GM18517 (cell line): ENCODE data around the gene GRIN3B.

Source experiments
- ATAC-seq: cut with Tn5 transposase; IDR thresholded peaks from one replicate; pipeline ENCODE4 v1.9.1; 2021; ENCODE audit warnings: mild to moderate bottlenecking, moderate library complexity; ENCODE audit not compliant: unreplicated experiment

Gene GRIN3B

DNA sequence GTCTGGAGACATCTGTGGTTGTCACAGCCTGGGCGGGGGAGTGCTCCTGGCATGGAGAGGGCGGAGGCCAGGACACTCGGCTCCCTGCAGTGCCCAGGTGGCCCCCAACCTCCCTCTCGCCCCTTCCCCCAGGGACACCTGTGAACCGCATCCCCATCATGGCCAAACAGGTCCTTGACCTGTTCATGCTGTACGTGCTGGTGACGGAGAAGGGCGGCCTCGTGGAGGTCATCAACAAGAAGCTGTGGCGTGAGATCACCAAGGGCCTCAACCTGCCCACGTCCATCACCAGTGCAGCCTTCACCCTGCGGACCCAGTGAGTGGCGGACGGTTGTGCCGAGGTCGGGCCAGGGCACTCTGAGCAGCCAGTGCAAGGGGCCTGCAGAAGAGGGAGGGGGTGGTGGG lies 36.1 kb upstream of the GRIN3B start:
- ATAC-seq: no peak

DNA sequence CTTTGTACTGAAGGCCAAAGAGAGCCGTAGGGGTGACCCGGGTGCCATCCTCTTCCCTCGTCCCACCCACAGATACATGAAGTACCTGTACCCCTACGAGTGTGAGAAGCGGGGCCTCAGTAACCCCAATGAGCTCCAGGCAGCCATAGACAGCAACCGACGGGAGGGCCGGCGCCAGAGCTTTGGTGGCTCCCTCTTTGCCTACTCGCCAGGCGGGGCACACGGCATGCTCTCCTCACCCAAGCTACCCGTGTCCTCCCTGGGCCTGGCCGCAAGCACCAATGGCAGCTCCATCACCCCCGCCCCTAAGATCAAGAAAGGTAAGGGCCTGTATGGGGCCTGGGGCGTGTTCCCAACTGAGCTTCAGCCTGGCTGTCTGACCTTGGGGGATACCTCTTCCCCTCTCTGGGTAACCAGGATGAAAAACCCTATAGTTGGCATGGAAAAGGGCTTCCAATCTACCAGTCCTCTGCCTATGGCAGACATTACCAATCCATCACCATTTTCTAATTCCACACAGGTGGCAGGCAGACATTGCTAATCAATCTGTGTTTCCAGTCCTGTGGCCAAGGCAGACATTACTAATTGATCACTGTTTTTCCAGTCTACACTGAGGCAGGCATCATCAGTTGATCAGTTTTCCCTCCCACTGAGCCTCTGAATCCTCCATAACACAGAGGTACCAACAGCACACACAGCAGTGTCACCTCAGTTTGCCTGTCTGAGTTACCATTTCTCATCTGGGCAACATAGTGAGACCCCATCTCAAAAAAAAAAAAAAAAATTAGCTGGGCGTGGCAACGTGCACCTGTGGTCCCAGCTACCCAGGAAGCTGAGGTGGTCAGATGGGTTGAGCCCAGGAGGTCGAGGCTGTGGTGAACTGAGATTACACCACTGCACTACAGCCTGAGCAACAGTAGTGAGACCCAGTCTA lies 35.2 kb upstream of the GRIN3B start:
- no peak for ATAC-seq

DNA sequence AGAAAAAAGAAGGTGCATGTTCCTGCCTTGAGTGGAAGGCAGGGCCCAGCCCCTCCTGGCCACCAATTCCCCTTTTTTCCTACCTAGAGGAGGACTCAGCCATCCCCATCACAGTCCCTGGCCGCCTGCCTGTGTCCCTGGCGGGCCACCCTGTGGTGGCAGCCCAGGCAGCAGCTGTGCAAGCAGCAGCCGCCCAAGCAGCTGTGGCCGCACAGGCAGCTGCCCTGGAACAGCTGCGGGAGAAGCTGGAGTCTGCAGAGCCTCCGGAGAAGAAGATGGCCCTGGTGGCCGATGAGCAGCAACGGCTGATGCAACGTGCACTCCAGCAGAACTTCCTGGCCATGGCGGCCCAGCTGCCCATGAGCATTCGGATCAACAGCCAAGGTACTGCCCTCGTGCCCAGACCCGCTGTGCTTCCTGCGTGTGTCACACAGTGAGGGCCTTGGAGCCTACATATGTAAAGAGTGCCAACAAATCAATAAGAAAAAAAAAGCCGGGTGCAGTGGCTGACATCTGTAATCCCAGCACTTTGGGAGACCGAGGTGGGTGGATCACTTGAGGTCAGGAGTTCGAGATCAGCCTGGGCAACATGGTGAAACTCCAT lies 33.6 kb upstream of the GRIN3B start:
- no peak for ATAC-seq

DNA sequence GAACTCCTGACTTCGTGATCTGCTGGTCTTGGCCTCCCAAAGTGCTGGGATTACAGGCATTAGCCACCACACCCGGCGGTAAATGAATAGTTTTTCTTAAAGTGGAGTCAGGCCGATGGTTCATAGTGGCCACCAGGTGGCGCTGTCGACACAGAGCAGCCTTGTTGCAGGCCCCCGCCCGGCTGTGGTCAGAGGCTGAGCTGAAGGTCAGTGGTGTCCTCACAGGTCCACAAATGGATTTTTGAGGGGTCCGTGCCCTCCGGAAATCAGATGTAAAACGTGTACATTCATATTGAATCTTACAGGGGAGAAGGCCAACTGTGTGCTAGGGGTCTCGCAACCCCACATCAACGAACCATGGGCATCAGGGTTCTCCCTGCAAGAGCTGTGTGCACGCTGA lies 29.5 kb upstream of the GRIN3B start:
- ATAC-seq: no peak

DNA sequence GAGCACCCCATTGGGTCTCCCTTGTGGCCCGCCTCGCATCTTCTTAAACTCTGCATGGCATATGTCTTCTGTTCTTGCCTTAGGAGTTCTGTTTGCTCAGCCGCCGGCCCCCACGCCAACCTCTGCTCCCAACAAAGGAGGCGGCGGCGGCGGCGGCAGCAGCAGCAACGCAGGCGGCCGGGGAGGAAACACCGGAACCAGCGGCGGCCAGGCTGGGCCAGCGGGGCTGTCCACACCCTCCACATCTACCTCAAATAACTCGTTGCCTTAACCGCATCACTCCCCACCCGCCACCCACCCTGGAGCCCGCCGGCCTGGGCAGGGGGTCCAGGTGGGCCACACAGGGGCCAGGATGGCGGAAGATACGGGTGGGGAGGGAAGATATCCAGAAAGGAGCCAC lies 28.4 kb upstream of the GRIN3B start:
- ATAC-seq: no peak

DNA sequence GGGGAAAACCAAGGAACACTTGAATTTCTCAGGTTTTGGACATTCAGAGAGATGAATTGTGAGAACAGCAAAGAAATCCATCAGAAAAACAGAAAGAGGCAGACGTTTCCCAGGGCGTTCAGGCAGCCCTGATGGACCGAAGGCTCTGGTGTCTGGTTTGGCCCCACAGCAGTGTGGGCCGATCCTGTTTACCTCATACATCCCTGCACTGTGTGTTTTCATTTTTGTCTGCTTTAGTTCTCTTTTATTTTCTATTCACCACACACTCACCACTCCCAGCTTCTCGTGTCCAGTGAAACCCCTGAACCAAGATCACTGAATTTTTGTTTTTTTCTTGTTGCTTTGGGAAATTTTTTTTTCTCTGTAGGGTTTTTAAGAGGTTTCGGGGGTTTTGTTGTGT lies 27.9 kb upstream of the GRIN3B start:
- ATAC-seq: no peak

DNA sequence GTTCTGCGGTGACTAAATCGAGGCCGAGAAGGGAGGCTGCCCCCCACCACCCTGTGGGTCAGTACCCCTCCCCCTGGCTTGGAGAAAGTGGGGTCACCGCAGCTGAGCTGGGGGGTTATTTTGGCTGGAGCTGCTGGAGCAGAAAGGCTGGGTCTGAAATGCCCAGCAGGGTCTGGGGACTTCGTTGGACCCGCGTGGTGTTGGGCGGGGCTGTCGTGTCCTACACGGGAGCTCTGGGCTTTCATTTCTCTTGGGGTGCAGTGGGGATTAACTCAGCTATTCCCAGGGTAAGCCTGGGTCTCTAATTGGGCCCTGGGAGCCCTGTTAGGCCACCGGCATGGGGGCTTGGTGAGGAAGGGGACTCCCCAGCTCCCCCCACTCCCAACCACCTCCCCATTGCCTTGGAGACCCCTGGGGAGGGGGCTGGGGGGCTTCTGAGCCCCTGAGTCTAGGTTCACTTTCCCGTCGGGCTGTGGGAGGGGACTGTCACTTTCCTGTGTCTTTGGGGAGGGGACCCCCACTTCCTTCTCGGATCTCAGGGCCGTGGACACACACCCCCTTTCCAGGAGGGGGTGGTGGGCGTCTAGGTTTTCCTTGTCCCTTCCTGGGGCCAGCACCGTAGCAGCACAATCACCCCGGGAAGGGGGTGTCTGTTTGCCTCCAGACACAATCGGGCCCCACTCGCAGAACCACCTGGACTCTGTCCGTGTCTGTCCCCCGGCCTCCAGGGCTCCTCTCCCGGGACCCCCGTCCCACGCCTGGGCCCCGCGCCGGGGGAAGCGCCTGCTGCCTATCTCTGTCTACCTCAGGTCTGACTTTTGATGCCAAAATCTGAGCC lies 26.3 kb upstream of the GRIN3B start:
- ATAC-seq: no peak

DNA sequence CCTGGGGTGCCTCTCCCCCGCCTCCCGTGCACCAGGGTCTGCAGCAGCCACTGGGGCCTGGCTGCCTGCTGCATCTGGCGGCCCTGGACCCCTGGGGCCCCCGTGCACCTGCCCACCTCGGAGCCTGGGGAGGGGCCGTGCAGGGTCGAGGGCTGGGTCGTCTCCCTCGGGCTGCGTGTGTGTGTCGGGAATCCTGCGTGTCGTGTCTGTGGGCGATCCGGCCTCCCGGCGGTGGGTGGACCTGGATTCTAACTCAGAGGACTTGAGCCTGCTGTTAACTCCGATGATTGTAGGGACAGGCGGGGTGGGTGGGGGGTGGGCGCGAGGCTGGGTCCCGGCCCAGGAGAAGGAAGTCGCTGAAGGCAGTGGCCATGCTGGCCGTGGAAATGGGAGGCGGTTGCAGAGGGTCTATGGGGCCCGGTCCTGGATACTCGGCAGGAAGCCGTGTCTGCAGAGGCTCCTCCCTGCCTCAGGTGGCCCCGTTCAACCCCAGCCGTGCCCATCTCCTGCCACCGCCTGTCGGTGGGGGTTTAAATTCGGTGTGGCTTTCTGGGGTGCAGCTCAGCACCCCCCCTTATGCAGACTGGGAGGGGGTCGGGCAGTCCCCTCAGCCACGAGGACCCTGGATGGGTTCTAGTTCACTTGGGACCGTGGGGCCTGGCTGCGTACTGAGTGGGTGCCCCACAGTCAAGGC lies 25.5 kb upstream of the GRIN3B start:
- ATAC-seq: no peak

DNA sequence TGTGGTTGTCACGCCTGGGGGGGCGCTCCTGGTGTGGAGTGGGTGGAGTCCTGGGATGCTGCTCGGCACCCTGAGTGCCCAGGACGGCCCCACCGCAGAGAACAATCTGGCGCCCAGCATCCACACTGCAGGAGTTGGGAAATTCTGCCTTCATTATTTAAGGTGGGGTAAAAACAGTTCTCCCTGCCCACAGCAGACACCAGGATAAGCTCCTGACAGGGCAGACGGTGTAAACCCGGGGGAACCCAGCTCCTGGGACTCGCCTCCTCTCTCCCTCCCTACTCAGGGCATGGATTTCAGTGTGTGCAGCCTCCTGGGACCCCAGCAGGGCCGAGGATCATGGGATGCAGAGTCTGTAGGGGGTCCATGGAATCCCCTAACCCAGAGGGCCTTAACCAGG lies 23.7 kb upstream of the GRIN3B start:
- no peak for ATAC-seq

DNA sequence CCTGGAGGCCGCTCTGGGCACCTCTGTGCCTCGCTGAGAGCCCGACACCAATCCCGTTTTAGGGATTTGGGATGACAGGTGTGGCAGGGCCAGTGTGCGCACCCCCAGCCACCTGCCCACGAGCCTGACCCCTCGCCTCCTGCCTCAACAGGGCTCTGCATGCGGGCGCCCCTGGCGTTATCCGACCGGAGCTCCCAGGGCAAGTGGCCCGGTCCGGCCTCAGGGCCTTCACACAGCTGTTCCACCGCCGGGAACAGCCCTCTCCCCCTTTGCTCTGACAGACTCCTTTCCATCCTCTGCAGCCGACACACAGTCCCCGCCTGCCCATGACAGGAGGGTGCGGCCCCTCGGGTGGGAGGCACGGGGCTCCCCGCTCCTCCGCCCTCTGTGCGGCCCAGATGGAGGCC lies 23.2 kb upstream of the GRIN3B start:
- no peak for ATAC-seq

DNA sequence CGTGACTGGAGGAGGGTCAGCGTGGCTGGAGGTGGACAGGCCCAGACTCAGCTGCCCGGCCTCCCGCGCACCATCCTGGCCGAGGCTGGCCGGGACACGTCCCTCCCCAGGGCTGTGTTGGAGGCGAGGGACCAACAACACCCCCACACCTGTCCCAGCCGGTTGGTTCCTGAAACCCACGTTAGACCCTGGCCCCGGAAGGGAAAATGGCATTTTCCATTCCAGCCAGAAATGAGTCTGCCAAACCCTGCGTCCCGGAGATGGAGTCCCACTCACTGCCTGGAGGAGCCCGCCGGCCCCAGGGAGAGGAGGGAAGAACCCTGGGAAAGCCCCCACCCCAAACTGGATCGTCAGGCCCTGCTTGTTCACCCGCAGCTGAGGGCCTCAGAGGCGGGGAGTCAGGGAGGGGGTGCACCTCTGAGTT lies 20.9 kb upstream of the GRIN3B start:
- no peak for ATAC-seq

DNA sequence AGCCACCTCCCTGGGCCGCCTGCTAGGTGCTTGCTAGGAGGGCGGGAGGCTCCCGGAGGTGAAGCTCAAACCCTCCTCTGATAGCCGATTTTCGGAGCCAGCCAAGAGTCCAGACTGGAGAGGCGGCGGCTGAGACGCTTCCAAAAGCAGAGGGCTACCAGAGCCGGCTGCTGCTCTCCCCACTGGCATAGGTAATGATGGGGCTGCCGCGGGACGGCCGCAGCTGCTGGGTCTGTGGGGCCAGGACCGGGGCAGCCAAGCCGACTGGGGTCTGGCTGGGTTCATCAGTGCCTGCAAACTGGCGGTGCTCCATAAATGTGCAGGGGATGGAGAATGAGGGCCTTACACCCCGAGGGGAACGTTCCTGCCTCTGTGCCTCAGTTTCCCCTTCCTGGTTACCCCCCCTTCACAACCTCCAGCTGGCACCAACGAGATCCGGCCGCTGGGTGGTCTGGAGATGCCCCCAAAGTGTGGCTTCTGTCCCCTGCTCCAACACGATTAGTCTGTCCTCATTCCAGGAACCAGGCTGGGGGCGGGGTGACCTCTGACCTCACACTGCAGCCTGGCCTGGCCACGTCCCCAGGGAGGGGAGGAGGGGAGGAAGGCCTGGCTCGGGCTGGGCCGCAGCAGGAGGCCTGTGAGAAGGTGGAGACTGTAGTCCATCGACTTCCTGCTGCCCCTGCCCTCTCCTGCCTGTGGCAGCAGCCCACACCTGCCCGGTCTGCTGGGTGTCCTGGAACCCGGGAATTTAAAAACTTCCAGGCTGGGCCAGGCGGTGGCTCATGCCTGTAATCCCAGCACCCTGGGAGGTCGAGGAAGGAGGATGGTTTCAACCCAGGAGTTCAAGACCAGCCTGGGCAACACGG lies 19.9 kb upstream of the GRIN3B start:
- no peak for ATAC-seq

DNA sequence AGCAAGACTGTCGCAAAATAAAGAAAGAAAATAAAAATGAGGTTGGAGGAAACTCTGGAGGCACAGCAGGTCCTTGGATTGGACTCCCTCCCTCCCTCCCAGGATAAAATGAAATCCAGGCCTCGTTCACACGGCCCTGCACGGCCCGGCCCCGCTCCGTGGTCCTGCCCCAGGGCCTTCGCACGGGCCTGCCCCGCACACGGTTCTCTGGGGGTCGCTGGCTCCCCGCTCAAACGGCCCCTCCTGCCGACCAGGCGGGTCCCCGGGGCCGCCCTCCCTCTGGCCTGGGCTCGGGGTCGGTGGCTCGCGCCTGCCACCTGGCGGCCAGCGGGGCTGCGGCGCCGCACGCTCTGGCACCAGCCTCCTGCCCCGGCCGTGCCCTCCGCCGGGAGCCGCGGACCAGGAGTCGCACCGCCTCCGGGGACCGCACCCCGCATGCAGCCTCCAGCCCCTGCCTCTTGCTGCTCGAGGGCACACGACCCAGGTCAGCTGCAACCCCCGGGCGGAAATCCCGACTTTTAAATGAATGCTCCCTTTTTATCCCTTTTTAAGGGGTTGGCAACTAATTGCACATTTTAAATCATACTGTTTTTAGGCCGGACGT lies 17.6 kb upstream of the GRIN3B start:
- ATAC-seq: no peak

DNA sequence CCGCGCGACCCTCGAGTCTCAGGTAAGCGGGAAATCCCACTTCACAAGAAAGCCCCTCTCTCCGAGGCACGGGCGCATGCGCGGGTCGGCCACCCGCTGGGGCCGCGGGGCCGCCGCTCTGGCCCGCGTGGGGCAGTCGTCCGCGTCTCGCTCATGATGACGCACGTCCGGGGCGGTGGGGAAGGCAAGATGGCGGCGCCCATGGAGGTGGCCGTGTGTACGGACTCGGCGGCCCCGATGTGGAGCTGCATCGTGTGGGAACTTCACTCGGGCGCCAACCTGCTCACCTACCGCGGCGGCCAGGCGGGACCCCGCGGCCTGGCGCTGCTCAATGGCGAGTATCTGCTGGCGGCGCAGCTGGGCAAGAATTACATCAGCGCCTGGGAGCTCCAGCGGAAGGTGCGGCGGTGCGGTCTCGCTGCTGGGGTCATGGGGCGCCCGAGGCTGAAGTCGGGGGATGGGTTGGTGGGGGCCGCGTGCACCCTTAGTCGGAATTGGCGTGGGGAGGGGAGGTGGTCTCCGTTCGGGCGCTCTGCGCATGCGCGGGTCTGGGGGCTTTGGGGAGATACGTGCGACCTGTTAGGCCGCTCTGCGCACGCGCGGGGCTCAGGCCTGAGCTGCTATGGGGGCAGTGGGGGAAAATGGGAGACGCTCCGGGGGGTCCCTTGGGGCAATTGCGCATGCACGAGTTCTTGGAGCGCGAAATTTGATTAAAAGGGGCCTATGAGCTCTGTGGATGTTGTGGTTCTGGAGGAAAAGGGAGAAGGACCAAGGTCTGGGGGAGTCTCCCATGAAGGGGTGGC lies 15.9 kb upstream of the GRIN3B start, which contains the start of gene WDR18:
TSS of gene WDR18 (plus strand) at position 181 of the 803 bp plus-strand sequence. CDS start at position 190, 9 bp downstream.
- ATAC-seq: peak; percentile 50

DNA sequence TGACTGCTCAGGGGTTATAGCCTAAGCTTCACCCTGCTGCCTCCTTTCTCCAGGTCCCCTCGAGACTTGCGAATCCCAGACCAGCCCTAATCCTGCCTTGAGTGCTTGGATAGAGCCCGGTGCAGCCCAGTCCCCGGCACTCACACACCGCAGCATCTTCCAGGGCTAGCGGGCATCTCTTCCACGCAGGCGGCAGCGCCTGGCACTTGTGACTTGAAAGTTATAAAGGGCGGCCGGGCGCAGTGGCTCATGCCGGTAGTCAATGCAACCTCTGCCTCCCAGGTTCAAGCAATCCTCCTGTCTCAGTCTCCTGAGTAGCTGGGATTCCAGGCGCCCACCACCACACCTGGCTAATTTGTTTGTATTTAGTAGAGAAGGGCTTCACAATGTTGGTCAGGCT lies 14.1 kb upstream of the GRIN3B start:
- ATAC-seq: no peak

DNA sequence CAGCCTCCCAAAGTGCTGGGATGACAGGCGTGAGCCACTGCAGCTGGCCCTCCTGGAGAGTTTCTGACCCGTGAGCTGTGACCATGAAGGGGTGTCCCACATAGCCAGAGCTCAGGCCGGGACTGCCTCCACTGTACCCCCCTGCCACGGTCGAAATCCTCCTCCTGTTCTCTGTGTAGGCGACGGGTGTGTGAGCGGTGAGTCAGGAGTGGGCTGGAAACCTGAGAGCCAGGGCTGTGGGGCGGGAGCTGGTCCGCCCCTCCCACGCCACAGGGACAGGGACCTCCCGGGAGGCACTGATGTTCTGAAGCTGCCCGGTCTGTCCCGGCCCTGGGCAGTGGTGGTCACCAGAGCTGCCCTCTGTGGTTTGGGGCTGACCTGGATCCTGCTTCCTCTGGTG lies 12.1 kb upstream of the GRIN3B start:
- no peak for ATAC-seq

DNA sequence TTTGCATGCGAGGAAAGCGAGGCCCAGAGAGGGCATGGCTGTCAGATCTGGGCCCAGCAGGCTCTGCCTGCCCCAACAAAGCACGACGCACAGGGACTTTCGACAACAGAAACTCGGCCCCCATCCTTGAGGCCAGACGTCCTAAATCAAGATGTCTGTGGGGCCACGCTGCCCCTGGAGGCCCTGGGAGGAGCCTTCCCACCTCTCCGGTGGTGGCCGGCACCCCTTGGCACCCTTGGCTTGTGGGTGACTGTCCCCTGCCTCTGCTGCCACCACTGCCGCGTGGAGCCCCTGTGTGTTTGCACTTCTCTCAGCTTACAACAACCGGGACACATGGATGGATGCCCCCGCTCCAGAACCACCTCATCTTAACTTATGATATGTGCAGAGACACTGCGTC lies 11.7 kb upstream of the GRIN3B start:
- no peak for ATAC-seq

DNA sequence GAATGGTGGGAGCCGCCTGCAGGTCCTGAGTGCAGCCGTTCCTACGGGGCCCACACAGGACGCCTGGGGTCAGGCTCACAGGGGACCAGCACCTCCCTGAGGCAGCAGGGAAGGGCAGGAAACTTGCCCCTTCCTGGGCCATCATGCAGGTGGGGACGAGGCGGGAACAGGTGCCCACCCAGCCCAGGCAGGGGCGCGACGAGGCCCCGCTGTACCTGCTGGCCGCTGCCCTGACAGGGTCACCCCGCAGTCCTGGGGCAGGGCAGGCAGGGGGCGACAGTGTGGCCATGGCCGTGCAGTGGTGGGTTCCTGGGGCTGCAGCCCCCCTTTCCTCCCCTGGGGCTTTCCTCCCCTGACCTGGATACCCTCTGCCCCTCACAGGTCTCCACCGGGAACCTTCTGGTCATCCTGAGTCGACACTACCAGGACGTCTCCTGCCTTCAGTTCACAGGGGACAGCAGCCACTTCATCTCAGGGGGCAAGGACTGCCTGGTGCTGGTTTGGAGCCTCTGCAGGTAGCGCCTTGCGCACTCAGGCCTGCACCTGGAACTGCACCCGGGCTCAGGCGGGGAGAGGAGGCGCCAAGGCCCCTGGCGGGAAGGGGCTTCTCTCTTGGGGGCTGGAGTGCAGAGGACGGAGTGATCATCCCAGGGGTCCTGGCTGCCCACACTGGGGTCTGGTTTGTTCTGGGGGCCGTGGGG lies 10.7 kb upstream of the GRIN3B start:
- no peak for ATAC-seq
